GM19099 (cell line): ENCODE data around the gene STOX1.

ENCODE experiments used
- POLR2A ChIP-seq: IDR thresholded peaks from 3 replicates; pipeline ENCODE4 v1.6.1; 2011; ENCODE audit warnings: low read depth; ENCODE audit not compliant: insufficient read length; ENCODE audit errors: extremely low read depth

Gene STOX1, protein sequence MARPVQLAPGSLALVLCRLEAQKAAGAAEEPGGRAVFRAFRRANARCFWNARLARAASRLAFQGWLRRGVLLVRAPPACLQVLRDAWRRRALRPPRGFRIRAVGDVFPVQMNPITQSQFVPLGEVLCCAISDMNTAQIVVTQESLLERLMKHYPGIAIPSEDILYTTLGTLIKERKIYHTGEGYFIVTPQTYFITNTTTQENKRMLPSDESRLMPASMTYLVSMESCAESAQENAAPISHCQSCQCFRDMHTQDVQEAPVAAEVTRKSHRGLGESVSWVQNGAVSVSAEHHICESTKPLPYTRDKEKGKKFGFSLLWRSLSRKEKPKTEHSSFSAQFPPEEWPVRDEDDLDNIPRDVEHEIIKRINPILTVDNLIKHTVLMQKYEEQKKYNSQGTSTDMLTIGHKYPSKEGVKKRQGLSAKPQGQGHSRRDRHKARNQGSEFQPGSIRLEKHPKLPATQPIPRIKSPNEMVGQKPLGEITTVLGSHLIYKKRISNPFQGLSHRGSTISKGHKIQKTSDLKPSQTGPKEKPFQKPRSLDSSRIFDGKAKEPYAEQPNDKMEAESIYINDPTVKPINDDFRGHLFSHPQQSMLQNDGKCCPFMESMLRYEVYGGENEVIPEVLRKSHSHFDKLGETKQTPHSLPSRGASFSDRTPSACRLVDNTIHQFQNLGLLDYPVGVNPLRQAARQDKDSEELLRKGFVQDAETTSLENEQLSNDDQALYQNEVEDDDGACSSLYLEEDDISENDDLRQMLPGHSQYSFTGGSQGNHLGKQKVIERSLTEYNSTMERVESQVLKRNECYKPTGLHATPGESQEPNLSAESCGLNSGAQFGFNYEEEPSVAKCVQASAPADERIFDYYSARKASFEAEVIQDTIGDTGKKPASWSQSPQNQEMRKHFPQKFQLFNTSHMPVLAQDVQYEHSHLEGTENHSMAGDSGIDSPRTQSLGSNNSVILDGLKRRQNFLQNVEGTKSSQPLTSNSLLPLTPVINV

DNA sequence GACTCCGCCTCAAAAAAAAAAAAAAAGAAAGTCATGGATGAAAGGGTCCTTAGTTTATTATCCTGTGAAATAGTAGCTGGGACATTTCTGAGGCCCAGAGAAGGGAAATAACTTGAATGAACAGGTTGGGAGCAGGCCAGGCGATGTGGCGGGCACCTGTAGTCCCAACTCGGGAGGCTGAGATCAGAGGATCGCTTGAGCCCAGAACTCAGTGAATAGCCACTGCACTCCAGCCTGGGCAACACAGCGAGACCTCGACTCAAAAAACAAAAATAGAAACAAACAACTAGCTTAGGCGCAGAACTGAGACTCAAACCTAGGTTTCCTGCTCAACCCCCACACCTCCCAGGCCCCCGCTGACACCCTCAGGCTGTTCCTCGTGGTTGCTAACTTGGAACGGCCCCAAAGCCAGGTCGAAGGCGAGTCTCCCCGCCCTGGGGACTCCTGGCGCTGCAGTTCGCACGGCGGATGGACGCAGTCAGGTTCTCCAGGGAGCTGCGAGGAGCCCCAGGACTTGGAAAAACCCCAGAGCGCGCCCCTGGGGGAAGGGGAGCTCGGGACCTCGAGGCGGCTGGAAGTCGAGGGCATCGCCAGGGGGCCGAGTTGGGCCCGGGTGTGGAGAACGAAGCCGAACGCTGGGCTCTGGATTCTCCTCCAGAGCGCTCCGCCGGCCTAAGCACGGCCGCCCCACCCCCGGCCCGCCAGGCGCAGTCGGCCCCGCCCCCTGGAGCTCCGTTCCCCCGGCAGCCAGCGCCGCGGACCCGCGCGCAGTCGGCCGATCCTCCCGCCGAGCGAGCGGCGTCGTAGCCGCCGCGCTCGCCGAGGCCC, at the start of gene STOX1:
Gene STOX1 (plus strand): TSS at position 768 of the 828 bp plus-strand sequence. CDS start 93 bp downstream, outside the sequence.
- TF ChIP-seq POLR2A, result no peak

DNA sequence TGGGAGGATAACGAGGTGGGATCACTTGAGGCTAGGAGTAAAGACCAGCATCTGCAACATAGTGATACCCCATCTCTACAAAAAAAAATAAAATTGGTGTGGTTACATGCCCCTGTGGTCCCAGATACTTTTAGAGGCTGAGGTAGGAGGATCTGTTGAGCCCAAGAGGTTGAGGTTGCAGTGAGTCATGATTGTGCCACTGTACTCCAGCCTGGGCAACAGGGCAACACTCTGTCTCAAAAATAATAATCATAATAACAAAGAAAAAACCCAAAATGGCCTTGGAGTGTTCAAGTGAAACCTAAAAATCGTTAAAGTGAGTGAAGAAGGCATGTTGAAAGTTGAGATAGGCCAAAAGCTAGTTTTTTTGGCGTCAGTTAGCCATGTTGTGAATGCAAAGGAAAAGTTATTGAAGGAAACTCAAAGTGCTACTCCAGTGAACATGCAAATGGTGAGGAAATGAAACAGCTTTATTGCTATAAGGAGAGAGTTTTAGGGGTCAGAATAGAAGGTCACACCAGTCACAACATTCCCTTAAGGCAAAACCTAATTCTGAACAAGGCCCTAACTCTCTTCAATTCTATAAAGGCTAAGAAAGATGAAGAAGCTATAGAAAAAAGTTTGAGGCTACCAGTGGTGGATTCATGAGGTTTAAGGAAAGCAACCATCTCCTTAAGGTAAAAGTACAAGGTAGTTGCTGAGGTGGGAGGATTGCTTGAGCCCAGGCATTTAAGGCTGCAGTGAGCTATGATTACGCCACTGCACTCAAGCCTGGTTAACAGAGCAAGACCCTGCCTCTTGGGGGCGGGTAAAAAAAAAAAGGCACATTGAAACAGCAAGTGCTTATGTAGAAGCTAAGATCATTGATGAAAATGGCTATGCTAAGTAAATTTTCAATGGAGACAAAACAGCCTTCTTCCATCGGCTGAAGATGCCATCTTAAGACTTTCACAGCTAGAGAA, 45.4 kb upstream of the STOX1 start:
- TF ChIP-seq POLR2A, result no peak

- TF ChIP-seq POLR2A, result no peak
These were observed 42.9 kb upstream of the STOX1 start for GRCh38 chr10:68784476-68784875.

DNA sequence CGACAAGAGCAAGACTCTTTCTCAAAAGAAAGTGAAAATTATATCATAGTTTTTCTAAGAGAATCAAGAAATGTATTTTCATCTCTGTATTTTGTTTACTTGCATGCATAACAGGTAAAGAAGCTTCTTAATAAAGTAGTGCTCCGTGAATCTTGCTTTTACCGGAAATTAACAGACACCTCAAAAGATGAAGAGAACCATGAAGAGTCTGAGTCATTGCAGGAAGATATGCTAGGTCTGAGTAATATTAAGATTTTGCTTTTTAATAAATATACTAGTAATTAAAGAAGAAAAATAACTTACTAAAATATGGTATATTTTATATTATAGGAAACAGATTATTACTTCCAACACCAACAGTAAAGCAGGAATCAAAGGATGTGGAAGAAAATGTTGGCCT, 39.5 kb upstream of the STOX1 start:
- TF ChIP-seq POLR2A, result no peak

DNA sequence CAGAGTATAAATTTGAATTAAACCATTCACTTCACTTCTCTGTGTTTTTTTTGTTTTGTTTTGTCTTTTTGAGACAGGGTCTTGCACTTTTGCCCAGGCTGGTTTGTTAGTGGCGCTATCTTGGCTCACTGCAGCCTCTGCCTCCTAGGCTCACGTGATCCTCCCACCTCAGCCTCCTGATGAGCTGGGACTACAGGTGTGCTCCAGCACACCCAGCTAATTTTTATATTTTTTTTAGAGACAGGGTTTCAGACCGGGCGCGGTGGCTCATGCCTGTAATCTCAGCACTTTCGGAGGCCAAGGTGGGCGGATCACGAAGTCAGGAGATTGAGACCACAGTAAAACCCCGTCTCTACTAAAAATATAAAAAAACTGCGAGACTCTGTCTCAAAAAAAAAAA, 36.9 kb upstream of the STOX1 start:
- TF ChIP-seq POLR2A, result no peak

DNA sequence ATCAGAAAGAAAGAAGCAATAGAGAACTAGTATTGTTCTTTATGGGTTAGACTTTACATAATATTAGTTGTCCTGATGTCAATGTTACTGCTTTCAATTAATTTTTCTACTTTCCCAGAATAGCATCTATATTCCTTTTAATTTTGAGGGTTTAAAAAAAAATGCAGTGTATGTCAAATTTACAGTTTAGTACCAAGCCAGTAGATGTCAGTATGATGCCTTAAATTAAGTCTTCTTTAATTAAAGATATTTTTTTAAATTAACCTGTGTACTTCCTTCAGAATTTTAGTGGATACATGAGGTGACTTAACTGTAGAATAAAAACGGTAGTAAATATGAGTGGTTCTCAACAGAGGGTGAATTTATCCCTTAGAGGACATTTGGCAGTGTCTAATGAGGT, 35.2 kb upstream of the STOX1 start:
- TF ChIP-seq POLR2A, result no peak

- no peak for TF ChIP-seq POLR2A
These were observed 31.3 kb upstream of the STOX1 start for GRCh38 chr10:68795886-68796532.

- no peak for TF ChIP-seq POLR2A
These were observed 30.7 kb upstream of the STOX1 start for GRCh38 chr10:68796605-68797004.

- no peak for TF ChIP-seq POLR2A
These were observed 27.1 kb upstream of the STOX1 start for GRCh38 chr10:68800211-68800610.

DNA sequence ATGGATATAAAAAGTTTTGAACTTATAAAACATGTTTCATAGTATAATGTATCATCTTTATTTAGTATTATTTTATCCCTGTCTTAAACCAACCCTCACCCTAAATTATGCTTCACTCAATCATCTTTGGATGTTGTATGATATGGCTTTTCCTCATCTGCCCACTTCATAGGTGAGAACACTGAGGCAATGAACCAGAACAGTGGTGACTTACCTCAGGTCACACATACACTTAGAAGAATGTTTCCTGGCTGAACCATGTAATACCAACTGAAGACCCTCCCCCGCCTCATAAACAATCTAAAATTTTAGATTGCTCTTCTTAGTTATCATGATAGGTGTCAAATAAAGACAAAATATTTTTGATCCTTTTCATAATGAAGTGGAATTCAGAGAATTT, 22.6 kb upstream of the STOX1 start:
- TF ChIP-seq POLR2A, result no peak

- TF ChIP-seq POLR2A, result no peak
These were observed 15.9 kb upstream of the STOX1 start for GRCh38 chr10:68811314-68812009.

GRCh38 chr10:68812420-68812819, 14.9 kb upstream of the STOX1 start:
- TF ChIP-seq POLR2A, result no peak

DNA sequence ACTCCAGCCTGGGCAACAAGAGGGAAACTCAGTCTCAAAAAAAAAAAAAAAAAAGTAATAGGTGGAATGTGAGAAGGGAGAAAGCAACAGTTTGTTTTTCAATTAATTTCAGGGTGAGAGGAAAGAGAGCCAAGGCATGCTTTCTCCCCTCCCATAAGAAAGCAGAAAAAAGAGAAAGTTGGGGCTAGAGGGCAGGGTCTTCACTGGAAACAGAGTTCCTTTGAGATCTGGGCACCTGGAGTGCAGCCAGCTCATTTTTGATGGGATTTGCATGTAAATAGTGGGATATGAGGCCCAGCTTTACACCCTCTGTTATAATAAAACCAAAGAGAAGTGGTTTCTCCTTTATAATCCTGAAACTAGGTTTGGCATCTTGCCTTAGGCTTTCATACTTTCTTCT, 13.8 kb upstream of the STOX1 start:
- no peak for TF ChIP-seq POLR2A
